Measurements from ENCODE around the gene ARMC6.

DNA sequence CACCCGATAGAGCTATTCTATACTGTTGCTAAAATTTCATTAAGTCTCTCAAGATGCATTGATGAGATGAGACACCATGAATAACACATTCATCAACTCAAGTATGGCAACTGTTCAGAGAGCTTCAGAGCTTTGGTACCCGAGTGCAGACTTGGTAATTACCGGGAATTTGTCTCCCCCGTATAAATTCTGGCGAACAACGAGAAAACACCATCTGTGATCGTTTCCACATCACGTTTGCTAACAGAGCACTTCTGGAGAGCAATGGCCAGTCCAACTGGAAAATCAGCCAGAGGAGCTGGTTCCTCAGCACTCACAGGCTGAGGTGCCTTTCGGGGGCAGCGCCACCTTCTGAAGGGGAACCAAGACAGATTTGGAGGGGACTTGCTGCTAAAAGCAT lies 40.3 kb upstream of the ARMC6 start:
- TF ChIP-seq CTCF (conservative IDR thresholded peaks at IDR 0.05; ENCODE audit: low read depth, low read length) (no peak), EZH2 (IDR thresholded peaks at IDR 0.05; ENCODE audit: low read length, unreplicated experiment) (no peak), EZH2phosphoT487 (IDR thresholded peaks at IDR 0.05; ENCODE audit: borderline replicate concordance, low read length) (no peak)

Data from PC-3 (cell line).